ENCODE results near the gene B3GNT8.
"Not testable (repeated sequence)": the region's sequence is repeated elsewhere in the genome, so short reads cannot be mapped to it uniquely, and the experiment has no call there.

Gene B3GNT8

GRCh38 chr19:41435936-41436673, 8.9 kb upstream of the B3GNT8 start:
- no peak for DNase-seq

GRCh38 chr19:41435376-41435775, 8.2 kb upstream of the B3GNT8 start:
- DNase-seq, result not testable (repeated sequence)

- DNase-seq, result no peak
These were observed 7.3 kb upstream of the B3GNT8 start for GRCh38 chr19:41434450-41434849.

- DNase-seq, result no peak
These were observed 6.0 kb upstream of the B3GNT8 start for GRCh38 chr19:41433171-41433570.

- DNase-seq, result no peak
These were observed 4.5 kb upstream of the B3GNT8 start for GRCh38 chr19:41431426-41432386.

- no peak for DNase-seq
These were observed 3.7 kb upstream of the B3GNT8 start for GRCh38 chr19:41430922-41431321.

GRCh38 chr19:41428481-41428859, 1.3 kb upstream of the B3GNT8 start:
- DNase-seq, result no peak

- peak; percentile 4 for DNase-seq
These were observed 690 bp upstream of the B3GNT8 start for GRCh38 chr19:41427647-41428480.

- DNase-seq, result no peak
These were observed 895 bp downstream of the B3GNT8 start for GRCh38 chr19:41426116-41426841.

GRCh38 chr19:41425174-41426115, 1.7 kb downstream of the B3GNT8 start:
- no peak for DNase-seq

- DNase-seq, result no peak
These were observed 2.6 kb downstream of the B3GNT8 start for GRCh38 chr19:41424335-41425173.

- DNase-seq, result no peak
These were observed 4.2 kb downstream of the B3GNT8 start for GRCh38 chr19:41422955-41423354.

- DNase-seq, result no peak
These were observed 4.7 kb downstream of the B3GNT8 start for GRCh38 chr19:41422456-41422855.

GRCh38 chr19:41421973-41422372, 5.2 kb downstream of the B3GNT8 start:
- no peak for DNase-seq

- no peak for DNase-seq
These were observed 5.9 kb downstream of the B3GNT8 start for GRCh38 chr19:41421314-41421713.

GRCh38 chr19:41420101-41420880, 6.9 kb downstream of the B3GNT8 start:
- no peak for DNase-seq

GRCh38 chr19:41416194-41416674, 10.9 kb downstream of the B3GNT8 start:
- DNase-seq, result no peak

GRCh38 chr19:41415154-41415571, 12.0 kb downstream of the B3GNT8 start:
- DNase-seq, result no peak

- no peak for DNase-seq
These were observed 12.7 kb downstream of the B3GNT8 start for GRCh38 chr19:41414461-41414860.
